Measurements from ENCODE around the gene EML2. TPM values are rescaled to one million over a fixed set of nuclear protein-coding genes. Genes with fewer than 3 reads are reported as not detected.

EML2 gene
- total and polyA plus RNA-seq, 2 of the 4 experiments (the other 2 are of a cell fraction), result 11.8 to 25.3 TPM

DNA sequence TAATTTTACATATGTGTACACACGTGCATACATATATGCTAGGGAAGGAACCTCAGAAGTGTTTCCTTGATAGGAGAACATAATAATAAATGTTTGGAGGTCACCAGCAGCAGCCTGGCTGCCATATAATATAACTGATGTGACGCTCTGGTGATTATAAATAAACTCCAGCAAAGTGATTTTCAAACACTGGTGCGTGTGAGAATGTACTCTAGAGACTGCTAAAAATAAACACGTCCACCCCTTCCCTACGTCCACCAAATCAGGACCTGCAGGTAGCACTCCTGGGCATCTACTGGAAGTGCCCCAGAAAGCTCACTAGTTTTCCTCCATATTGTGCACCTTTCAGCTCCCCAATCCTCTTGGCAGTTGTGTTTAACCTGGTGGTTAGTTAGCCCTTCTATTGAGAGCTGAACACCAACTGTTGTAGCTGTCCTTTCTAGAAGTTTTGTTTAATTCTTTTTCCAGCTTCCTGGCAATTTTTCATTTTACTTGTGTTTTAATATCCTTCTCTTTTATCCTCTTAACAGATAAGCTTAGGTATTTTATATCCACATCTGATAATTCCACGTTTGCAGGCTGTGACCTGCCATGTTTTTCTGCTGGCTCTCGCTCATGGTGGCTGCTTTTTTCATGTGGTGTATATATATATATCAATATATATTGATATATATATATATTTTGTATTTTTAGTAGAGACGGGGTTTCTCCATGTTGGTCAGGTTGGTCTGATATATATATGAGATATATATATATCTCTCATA lies 67.6 kb downstream of the EML2 start:
- no peak overlapping the region for H2AFZ ChIP-seq (replicated peaks; ENCODE audit: low read length, poor library complexity)
- no peak overlapping the region for H4K5ac ChIP-seq (ENCODE audit: low read depth, low read length)
- ATAC-seq (ENCODE audit: low read depth) (no peak), DNase-seq (no peak)
- peaks cover 10% of the 10 kb centered on the region for H3K4me1 ChIP-seq (ENCODE audit: control insufficient read depth, insufficient read depth, low read length)
- H3K23ac ChIP-seq (ENCODE audit: low read depth, low read length), result no peak overlapping the region
- H3K36me3 ChIP-seq (ENCODE audit: control insufficient read depth, insufficient read depth, low read length), result no peaks in the 10 kb centered on the region
- H4K91ac ChIP-seq (ENCODE audit: insufficient read depth, low read depth, low read length), result no peak overlapping the region
- no peak overlapping the region for H3K14ac ChIP-seq (replicated peaks; ENCODE audit: low read depth, low read length)
- H3K9me3 ChIP-seq (ENCODE audit: control insufficient read depth, insufficient read depth, low read length), result no peaks in the 10 kb centered on the region
- H2AK9ac ChIP-seq (replicated peaks; ENCODE audit: low read depth, low read length, poor library complexity), result no peak overlapping the region
- no peak overlapping the region for H3K9ac ChIP-seq (ENCODE audit: low read depth, low read length)
- no peak overlapping the region for H2BK15ac ChIP-seq (ENCODE audit: low read depth, low read length)
- peaks cover 13% of the 10 kb centered on the region for H3K9me1 ChIP-seq (ENCODE audit: insufficient read depth, low read length)
- H3K27me3 ChIP-seq (ENCODE audit: control insufficient read depth, insufficient read depth, low read length), result no peaks in the 10 kb centered on the region
- no peak overlapping the region for H2BK120ac ChIP-seq (ENCODE audit: low read depth, low read length)
- POLR2A ChIA-PET (ENCODE audit: unreplicated experiment), result no interaction called here
- dilution Hi-C loops (cut with HindIII; ENCODE audit: low sequenced_read_pairs, unreplicated experiment), result no loop called here
- no peak overlapping the region for H2BK5ac ChIP-seq (ENCODE audit: low read depth, low read length, poor library complexity, severe bottlenecking)
- H4K20me1 ChIP-seq (ENCODE audit: insufficient read depth, low read length), result peaks cover 3% of the 10 kb centered on the region
- BruUV-seq (replicated peaks), result no TSS peak
- CTCF ChIA-PET, result no interaction called here
- no peak overlapping the region for H3K4me2 ChIP-seq (ENCODE audit: low read depth, low read length)
- no peak overlapping the region for H3K18ac ChIP-seq (ENCODE audit: low read depth, low read length)
- intact Hi-C loops (cut with micrococcal nuclease), result no loop called here
- no peak overlapping the region for H4K8ac ChIP-seq (ENCODE audit: low read depth in 2 of 2, low read length in 2 of 2)
- WGBS, 2 experiments (ENCODE audit: extremely low coverage in 2 of 2, insufficient read length in 1 of 2), result no CpG with 5 or more reads among the region's 8 CpGs
- no peak overlapping the region for H3K4ac ChIP-seq (ENCODE audit: low read depth, low read length)
- no peak overlapping the region for H3K56ac ChIP-seq (ENCODE audit: extremely low read depth, insufficient read depth, low read length)
- H2BK20ac ChIP-seq (ENCODE audit: low read depth, low read length), result no peak overlapping the region
- H3K4me3 ChIP-seq (ENCODE audit: insufficient read depth, low read depth, low read length), result no peak overlapping the region
- no peak overlapping the region for H3K27ac ChIP-seq (ENCODE audit: insufficient read depth, low read length)
- H3K79me1 ChIP-seq (ENCODE audit: low read depth in 1 of 2, low read length in 2 of 2), result peaks cover 33 to 70% of the 10 kb centered on the region in 2 experiments
- in situ Hi-C loops (cut with MboI; ENCODE audit: low sequenced_read_pairs), result no loop called here
- H2AK5ac ChIP-seq (ENCODE audit: low read depth, low read length), result no peak overlapping the region
- TF ChIP-seq MAFK (IDR thresholded peaks at IDR 0.05; ENCODE audit: low read depth, low read length) (no peak), NFE2L2 (IDR thresholded peaks at IDR 0.05; ENCODE audit: low read depth, low read length) (no peak), MXI1 (IDR thresholded peaks at IDR 0.05; ENCODE audit: borderline replicate concordance, low read depth, low read length) (no peak), BHLHE40 (IDR thresholded peaks at IDR 0.05; ENCODE audit: low read depth, low read length) (no peak)
- TF ChIP-seq, protein P1, sequence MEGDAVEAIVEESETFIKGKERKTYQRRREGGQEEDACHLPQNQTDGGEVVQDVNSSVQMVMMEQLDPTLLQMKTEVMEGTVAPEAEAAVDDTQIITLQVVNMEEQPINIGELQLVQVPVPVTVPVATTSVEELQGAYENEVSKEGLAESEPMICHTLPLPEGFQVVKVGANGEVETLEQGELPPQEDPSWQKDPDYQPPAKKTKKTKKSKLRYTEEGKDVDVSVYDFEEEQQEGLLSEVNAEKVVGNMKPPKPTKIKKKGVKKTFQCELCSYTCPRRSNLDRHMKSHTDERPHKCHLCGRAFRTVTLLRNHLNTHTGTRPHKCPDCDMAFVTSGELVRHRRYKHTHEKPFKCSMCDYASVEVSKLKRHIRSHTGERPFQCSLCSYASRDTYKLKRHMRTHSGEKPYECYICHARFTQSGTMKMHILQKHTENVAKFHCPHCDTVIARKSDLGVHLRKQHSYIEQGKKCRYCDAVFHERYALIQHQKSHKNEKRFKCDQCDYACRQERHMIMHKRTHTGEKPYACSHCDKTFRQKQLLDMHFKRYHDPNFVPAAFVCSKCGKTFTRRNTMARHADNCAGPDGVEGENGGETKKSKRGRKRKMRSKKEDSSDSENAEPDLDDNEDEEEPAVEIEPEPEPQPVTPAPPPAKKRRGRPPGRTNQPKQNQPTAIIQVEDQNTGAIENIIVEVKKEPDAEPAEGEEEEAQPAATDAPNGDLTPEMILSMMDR (conservative IDR thresholded peaks at IDR 0.05; ENCODE audit: low read depth, low read length), result no peak
- TF ChIP-seq, protein P2, sequence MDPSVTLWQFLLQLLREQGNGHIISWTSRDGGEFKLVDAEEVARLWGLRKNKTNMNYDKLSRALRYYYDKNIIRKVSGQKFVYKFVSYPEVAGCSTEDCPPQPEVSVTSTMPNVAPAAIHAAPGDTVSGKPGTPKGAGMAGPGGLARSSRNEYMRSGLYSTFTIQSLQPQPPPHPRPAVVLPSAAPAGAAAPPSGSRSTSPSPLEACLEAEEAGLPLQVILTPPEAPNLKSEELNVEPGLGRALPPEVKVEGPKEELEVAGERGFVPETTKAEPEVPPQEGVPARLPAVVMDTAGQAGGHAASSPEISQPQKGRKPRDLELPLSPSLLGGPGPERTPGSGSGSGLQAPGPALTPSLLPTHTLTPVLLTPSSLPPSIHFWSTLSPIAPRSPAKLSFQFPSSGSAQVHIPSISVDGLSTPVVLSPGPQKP (IDR thresholded peaks at IDR 0.05; ENCODE audit: borderline replicate concordance, low read depth, low read length), result no peak
